ENCODE measurements around the gene CEBPZ.

CEBPZ gene

DNA sequence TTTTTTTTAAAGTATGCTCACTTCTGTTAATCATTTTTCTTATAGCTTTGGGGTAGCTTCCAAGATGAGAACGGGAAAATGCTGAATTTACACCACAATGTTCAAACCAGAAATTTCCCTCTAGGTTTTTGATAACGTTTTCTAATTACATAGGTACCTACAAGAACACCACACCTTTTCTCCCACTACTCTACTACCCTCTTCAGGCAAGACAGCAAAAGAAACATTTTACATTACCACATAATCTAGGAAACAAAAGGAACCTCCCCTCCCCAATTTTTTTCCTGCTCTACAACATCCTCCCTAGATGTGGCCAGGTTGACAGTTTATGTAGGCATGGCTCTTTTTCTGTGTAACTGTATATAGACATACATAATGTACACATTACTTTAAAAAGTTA, 32.4 kb upstream of the CEBPZ start:
- TF ChIP-seq, protein P1, sequence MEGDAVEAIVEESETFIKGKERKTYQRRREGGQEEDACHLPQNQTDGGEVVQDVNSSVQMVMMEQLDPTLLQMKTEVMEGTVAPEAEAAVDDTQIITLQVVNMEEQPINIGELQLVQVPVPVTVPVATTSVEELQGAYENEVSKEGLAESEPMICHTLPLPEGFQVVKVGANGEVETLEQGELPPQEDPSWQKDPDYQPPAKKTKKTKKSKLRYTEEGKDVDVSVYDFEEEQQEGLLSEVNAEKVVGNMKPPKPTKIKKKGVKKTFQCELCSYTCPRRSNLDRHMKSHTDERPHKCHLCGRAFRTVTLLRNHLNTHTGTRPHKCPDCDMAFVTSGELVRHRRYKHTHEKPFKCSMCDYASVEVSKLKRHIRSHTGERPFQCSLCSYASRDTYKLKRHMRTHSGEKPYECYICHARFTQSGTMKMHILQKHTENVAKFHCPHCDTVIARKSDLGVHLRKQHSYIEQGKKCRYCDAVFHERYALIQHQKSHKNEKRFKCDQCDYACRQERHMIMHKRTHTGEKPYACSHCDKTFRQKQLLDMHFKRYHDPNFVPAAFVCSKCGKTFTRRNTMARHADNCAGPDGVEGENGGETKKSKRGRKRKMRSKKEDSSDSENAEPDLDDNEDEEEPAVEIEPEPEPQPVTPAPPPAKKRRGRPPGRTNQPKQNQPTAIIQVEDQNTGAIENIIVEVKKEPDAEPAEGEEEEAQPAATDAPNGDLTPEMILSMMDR (conservative IDR thresholded peaks at IDR 0.05; ENCODE audit: low read depth, low read length): no peak
- no peak overlapping the region for H3K4me3 ChIP-seq (ENCODE audit: low read length)
- no peak for DNase-seq (ENCODE audit: low read depth)

DNA sequence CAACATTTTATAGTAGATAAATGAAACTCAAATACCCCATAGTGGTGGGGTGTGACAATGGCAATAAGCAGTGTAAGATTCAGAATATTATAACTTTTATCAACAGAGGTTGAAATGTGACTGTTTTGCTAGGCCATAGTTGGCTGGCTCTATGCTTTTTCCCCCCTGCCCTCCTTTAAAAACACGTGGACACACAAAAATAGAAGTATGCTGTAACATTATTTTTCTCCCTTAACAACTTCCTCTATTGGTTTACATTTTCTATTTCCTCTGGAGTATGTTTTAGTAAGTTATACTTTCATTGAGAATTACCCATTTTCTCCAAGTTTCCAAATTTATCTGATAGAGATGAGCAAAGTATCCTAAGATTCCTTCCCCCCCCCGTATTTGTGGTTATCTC, 31.1 kb upstream of the CEBPZ start:
- no peak overlapping the region for H3K4me3 ChIP-seq (ENCODE audit: low read length)
- DNase-seq (ENCODE audit: low read depth): no peak
- TF ChIP-seq, protein P1 (conservative IDR thresholded peaks at IDR 0.05; ENCODE audit: low read depth, low read length): no peak

- TF ChIP-seq, protein P1 (conservative IDR thresholded peaks at IDR 0.05; ENCODE audit: low read depth, low read length): no peak
- H3K4me3 ChIP-seq (ENCODE audit: low read length): no peak overlapping the region
- DNase-seq (ENCODE audit: low read depth): no peak
These were observed 19.7 kb upstream of the CEBPZ start for GRCh38 chr2:37250869-37251740.

GRCh38 chr2:37246205-37246604, 14.8 kb upstream of the CEBPZ start:
- no peak for DNase-seq (ENCODE audit: low read depth)
- no peak overlapping the region for H3K4me3 ChIP-seq (ENCODE audit: low read length)
- TF ChIP-seq, protein P1 (conservative IDR thresholded peaks at IDR 0.05; ENCODE audit: low read depth, low read length): no peak

DNA sequence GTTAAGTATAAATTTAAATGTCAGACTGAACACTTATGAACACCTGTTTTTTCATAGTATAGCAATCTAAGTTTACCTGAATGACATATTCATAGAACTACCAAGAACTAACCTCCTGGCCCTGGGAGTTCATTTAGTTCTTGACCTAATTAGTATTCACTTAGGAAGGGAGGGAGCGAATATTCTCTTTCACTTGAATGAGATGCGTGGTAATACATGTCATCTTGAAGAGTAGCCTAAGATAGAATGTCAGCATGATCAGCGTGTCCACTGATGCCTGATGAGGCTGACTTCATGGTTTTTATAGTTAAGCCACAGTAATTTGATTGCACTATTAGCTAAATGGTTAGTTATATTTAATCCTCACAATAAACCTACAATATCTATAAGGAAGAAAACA, 13.4 kb upstream of the CEBPZ start:
- no peak for DNase-seq (ENCODE audit: low read depth)
- no peak overlapping the region for H3K4me3 ChIP-seq (ENCODE audit: low read length)
- TF ChIP-seq, protein P1 (conservative IDR thresholded peaks at IDR 0.05; ENCODE audit: low read depth, low read length): no peak

GRCh38 chr2:37244017-37244416, 12.6 kb upstream of the CEBPZ start:
- H3K4me3 ChIP-seq (ENCODE audit: low read length): no peak overlapping the region
- TF ChIP-seq, protein P1 (conservative IDR thresholded peaks at IDR 0.05; ENCODE audit: low read depth, low read length): no peak
- no peak for DNase-seq (ENCODE audit: low read depth)

DNA sequence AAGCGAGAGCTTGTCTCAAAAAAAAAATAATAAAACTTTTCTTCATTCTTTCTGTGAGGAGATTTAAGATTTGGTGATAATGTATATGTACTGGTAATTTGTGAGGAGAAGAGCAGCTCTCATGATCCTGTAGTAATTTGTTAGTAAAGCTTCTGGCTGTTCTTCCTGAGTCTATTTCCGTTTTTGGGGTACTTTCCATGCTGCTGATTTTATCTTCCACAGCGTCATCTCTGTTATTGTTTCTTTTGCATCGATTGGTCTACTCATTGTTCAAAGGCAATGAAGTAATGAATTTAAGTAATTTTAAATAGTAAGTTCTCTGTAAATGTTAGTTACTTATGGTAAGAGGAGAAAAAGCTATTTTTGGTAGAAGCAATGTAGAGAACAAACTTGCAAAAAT, 12.0 kb upstream of the CEBPZ start:
- DNase-seq (ENCODE audit: low read depth): no peak
- TF ChIP-seq, protein P1 (conservative IDR thresholded peaks at IDR 0.05; ENCODE audit: low read depth, low read length): no peak
- H3K4me3 ChIP-seq (ENCODE audit: low read length): no peak overlapping the region
